Activated CD4-positive, alpha-beta T cell treated with anti-CD3 and anti-CD28 coated beads, Interleukin-2, Interleukin-4, amounts not matched to agents 100 ng/mL and 50 ng/mL, durations not matched to agents 16 hours and 8 hours (primary cell): ENCODE data around the gene NUMB.

Source experiments
- DNase-seq: peaks from one replicate; pipeline ENCODE4 v3.0.0-alpha.2; 2020; ENCODE audit warnings: low spot score

The NUMB gene

DNA sequence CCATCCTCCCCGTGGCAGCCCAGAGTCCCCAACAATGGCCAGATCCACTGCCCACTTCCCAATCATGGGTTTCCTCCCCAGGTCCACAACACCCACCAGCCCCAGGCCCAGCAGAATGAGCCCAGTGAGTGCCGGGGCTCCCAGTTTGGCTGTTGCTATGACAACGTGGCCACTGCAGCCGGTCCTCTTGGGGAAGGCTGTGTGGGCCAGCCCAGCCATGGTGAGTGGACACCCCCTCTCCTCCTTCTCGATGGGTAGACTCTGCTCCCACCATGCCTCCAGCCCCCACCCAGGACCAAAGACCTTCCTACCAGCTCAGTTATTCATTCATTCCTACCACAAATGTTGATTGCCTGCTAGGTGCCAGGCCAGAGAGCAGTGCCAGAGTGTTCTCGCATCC is 197.3 kb downstream of the NUMB start:
- DNase-seq = no peak

GRCh38 chr14:73260574-73260973 is 197.8 kb downstream of the NUMB start:
- DNase-seq = no peak

DNA sequence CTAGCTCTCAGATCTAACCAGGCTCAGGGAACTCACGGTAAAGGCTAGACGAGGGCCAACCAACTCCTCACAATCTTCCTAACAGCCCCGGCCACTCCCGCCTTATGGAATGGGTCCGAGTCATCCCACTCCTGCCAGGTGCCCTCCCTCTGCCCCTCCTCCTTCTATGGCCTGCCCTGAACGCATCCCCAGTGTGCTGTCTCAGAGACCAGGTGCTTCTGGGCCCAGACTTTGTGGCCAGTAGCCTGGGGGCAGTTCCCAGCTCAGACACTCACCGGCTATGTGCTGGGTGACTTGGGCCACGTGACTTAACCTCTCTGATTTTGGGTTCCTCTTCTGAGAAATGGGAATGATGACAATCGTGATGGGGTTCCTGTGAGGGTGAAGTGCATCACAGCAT is 198.5 kb downstream of the NUMB start:
- no peak for DNase-seq

GRCh38 chr14:73258845-73259611 is 199.3 kb downstream of the NUMB start:
- no peak for DNase-seq

DNA sequence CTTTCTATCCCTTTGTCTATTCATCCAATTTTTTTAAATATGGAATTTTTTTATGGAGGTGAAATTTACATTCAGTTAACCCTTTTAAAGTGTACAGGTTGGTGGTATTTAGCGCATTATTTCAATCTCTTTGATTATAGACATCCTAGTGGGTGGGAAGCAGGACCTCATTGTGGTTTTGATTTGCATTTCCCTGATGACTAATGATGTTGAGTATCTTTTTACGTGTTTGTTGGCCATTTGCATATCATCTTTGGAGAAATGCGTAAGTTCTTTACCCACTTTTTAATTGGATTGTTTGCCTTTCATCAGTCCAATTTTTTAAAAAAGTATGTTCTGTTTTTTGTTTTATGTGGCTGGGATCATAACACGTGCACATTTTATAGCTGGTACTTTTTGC is 200.3 kb downstream of the NUMB start:
- no peak for DNase-seq

GRCh38 chr14:73255693-73256225 is 202.6 kb downstream of the NUMB start:
- no peak for DNase-seq

DNA sequence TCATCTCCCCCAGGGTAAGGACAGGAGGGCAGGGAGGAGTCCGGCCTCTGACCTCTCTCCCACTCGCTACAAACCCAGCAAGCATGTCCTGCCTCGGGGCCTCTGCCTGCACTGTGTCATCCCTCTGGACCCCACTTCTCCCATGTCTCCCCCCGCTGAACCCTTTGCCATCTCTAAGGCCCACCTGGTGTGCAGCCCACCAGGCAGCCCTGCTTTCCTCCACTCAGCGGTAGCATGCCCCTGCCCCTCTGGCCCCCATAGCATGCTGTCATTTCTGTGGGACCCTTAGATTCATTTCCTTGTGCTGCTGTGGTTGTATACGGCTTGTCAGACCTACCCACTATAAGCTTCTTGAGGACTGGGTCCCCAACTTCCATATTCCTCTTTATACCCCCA is 203.3 kb downstream of the NUMB start:
- no peak for DNase-seq

DNA sequence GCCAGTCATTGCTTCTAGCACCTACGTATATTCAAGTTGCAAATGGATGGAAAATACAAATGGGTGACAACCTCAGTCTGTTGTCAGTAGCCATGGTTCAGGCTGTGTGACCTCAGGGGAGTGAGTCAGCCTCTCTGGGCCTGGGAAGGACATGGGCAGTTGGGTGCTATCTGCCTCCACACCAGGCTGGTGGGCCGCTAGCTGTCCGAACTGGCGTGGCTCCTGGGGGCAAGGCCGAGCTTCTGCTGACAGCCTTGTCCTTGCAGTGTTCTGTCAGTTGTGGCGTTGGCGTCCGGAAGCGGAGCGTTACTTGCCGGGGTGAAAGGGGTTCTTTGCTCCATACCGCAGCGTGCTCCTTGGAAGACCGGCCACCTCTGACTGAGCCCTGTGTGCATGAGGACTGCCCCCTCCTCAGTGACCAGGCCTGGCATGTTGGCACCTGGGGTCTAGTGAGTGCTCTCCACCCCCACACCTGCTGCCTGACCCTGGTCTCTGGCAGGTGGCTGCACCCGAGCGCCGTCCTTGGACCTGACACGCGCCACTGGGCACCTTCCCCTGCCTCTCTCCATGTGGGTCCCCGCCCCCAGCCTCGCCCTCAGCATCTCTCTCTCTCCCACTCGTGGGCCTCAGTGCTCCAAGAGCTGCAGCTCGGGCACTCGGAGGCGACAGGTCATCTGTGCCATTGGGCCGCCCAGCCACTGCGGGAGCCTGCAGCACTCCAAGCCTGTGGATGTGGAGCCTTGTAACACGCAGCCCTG is 203.9 kb downstream of the NUMB start:
- DNase-seq = no peak

GRCh38 chr14:73253721-73254120 is 204.6 kb downstream of the NUMB start:
- no peak for DNase-seq

GRCh38 chr14:73253323-73253610 is 205.1 kb downstream of the NUMB start:
- no peak for DNase-seq

DNA sequence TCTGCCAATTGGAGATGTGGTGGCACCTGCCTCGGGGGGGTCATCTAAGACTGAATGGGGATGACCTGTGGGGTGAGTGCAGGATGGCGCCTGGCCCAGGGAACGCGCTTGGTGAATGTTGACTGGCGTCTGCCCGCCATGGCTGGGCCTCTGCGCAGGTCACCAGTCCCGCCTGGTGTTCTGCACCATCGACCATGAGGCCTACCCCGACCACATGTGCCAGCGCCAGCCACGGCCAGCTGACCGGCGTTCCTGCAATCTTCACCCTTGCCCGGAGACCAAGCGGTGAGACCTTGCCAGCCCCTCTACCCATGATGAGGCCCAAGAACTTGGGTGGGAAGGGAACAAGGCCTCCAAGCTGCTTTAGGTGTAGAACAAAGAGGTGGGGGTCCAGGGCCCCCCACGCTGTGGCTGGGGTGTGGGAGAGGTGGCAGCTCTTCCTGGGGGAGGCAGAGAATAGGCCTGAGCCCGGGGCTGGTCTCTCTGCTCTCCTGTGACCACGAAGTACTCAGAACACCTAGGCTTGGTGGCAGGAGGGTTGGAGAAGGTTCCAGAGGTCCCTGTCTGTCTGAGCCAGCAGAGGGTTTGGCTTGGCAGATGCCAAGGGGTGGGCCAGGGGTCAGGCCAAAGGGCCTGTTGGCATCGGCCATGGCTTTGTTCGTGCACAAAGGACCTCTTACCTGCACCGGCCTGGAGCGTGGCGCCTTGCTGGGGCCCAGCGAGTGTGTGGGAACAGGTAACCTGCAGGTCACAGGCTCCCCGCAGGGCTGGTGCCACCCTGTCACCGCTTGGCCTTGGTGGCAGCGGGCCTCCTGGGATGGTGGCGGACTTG is 205.6 kb downstream of the NUMB start:
- DNase-seq = no peak

GRCh38 chr14:73251516-73252215 is 206.7 kb downstream of the NUMB start:
- no peak for DNase-seq

- DNase-seq = no peak
Observed at GRCh38 chr14:73250781-73251500, 207.4 kb downstream of the NUMB start.

DNA sequence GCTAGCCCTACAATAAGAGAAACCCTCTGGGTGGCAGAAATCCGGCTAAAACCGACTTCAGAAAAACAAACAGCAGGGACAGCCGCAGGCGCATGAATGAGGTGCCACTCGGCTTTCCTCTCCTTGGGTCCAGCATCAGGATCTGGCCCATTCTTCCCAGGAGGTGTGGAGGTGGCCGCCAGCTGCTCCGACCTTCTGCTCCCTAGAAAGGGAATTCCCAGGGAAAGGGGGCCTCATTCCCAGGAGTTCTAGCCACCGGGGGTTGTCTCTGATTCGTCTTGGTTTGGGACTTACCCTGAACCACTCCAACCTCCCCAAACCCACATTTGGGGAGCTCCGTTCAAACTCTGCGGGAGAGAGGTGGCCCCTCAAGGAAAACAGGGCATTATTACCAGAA is 208.0 kb downstream of the NUMB start:
- no peak for DNase-seq

GRCh38 chr14:73249564-73250316 is 208.6 kb downstream of the NUMB start:
- DNase-seq = no peak

GRCh38 chr14:73249108-73249507 is 209.2 kb downstream of the NUMB start:
- no peak for DNase-seq

GRCh38 chr14:73248108-73248868 is 210.1 kb downstream of the NUMB start:
- DNase-seq = no peak

DNA sequence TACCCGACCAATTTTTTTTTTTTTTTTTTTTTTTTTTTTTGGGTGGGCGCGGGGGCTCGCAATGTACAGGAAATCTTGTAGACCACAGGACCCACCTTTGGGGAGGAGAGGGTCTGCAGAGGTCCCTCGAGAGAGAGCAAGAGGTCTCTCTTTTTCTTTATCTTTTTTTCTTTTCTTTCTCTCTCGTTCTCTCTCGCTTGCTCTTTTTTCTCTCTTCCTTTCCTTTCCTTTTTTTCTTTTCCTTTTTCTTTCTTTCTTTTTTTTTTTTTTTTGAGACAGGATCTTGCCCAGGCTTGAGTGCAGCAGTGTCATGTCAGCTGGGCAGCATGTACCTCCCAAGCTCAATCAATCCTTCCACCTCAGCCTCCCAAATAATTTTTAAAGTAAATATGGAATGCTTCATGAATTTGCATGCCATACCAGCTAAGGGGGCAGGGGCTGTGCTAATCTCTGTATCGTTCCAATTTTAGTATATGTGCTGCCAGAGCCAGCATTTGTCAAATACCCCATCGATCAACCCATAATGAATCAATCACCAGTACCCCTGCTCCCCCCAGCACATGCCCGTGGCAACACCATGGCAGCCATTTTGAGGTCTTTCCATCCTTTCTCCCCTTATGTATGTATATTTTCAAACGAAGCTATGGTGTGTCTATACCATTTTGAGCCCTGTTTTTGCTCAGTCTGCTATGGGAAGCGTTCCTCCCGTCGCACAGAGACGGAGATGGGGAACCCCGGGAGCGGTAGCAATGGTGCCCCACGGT is 211.8 kb downstream of the NUMB start:
- no peak for DNase-seq
